HCT116 (cell line): Measurements from ENCODE around the gene XRN2.

Source experiments
- ATF3 ChIP-seq: IDR thresholded peaks from 2 replicates; pipeline ENCODE4 v1.6.1; 2012
- CTCF ChIP-seq, 3 experiments: fragments of 200-600 bp in 1 of 3; sonication (generic) in 1 of 3; IDR thresholded peaks in 2 of 3; conservative IDR thresholded peaks in 1 of 3; 2 replicates each; pipeline ENCODE4 v1.5.1; 2012 to 2017; ENCODE audit warnings: low read depth in 2 of 3, low read length in 2 of 3, antibody characterized with exemption in 1 of 3, borderline replicate concordance in 1 of 3, control low read depth in 1 of 3, mild to moderate bottlenecking in 1 of 3, mixed read lengths in 1 of 3, mixed run types in 1 of 3, moderate library complexity in 1 of 3; ENCODE audit not compliant: insufficient read depth in 1 of 3
- EZH2 ChIP-seq: fragments of 200-600 bp; sonication (generic); IDR thresholded peaks from 2 replicates; pipeline ENCODE4 v1.6.1; 2017; ENCODE audit warnings: antibody characterized with exemption, mixed run types
- JUND ChIP-seq: IDR thresholded peaks from 2 replicates; pipeline ENCODE4 v1.6.1; 2012
- MAX ChIP-seq: IDR thresholded peaks from 2 replicates; pipeline ENCODE4 v1.6.1; 2012
- POLR2A ChIP-seq: IDR thresholded peaks from 2 replicates; pipeline ENCODE4 v1.7.0; 2011; ENCODE audit warnings: borderline replicate concordance; ENCODE audit not compliant: insufficient read depth, insufficient read length; ENCODE audit errors: extremely low read depth
- POLR2AphosphoS5 ChIP-seq: IDR thresholded peaks from 2 replicates; pipeline ENCODE4 v1.6.1; 2011; ENCODE audit warnings: mild to moderate bottlenecking, low read depth, low read length, moderate library complexity
- RAD21 ChIP-seq: IDR thresholded peaks from 2 replicates; pipeline ENCODE4 v1.6.1; 2012; ENCODE audit warnings: low read depth, mild to moderate bottlenecking
- REST ChIP-seq: IDR thresholded peaks from 2 replicates; pipeline ENCODE4 v1.6.1; 2012; ENCODE audit warnings: low read depth
- SIN3A ChIP-seq: IDR thresholded peaks from 2 replicates; pipeline ENCODE4 v1.6.1; 2012; ENCODE audit warnings: low read depth
- TCF7L2 ChIP-seq: IDR thresholded peaks from 2 replicates; pipeline ENCODE4 v1.7.0; 2011; ENCODE audit warnings: borderline replicate concordance, inconsistent platforms; ENCODE audit not compliant: insufficient read depth, insufficient read length; ENCODE audit errors: extremely low read depth
- YY1 ChIP-seq: IDR thresholded peaks from 2 replicates; pipeline ENCODE4 v1.6.1; 2011; ENCODE audit warnings: low read length, low read depth, moderate library complexity, mild to moderate bottlenecking; ENCODE audit not compliant: insufficient replicate concordance; ENCODE audit errors: extremely low read depth
- ZBTB33 ChIP-seq: IDR thresholded peaks from 2 replicates; pipeline ENCODE4 v1.6.1; 2011; ENCODE audit warnings: mild to moderate bottlenecking, low read length, moderate library complexity; ENCODE audit not compliant: insufficient replicate concordance; ENCODE audit errors: extremely low read depth
- ZNF274 ChIP-seq: fragments of 200-500 bp; sonication (Bioruptor generic); IDR thresholded peaks from 2 replicates; pipeline ENCODE4 v1.6.1; 2014; ENCODE audit warnings: mild to moderate bottlenecking, low read depth, low read length, inconsistent platforms

GRCh38 chr20:21344961-21345360, 41.8 kb downstream of the XRN2 start:
- TF ChIP-seq CTCF (IDR thresholded peaks at IDR 0.05 in 2 of 3, conservative IDR thresholded peaks at IDR 0.05 in 1 of 3; ENCODE audit: borderline replicate concordance in 1 of 3, insufficient read depth in 1 of 3, low read depth in 2 of 3, low read length in 2 of 3) (no peak), POLR2AphosphoS5 (no peak), POLR2A (no peak), RAD21 (no peak), EZH2 (no peak), ZNF274 (no peak), MAX (no peak), SIN3A (no peak), REST (no peak), ZBTB33 (no peak), TCF7L2 (no peak), YY1 (no peak), JUND (no peak), ATF3 (no peak)
